Bone marrow (tissue), 2 donors: ENCODE results near the gene HS2ST1.
"Not testable (repeated sequence)": the region's sequence is repeated elsewhere in the genome, so short reads cannot be mapped to it uniquely, and the experiment has no call there.

Source experiments
- DNase-seq, 2 donors: peaks; one replicate each; lab custom pipeline; 2025; lab: John Stamatoyannopoulos, UW

The HS2ST1 gene

GRCh38 chr1:86971778-86972177, 57.3 kb downstream of the HS2ST1 start:
- no peak for DNase-seq

- no peak for DNase-seq
These were observed 57.8 kb downstream of the HS2ST1 start for GRCh38 chr1:86972262-86972661.

GRCh38 chr1:86975993-86976550, 61.6 kb downstream of the HS2ST1 start:
- DNase-seq, result no peak

GRCh38 chr1:86976664-86977063, 62.2 kb downstream of the HS2ST1 start:
- no peak for DNase-seq

GRCh38 chr1:86981482-86982213, 67.2 kb downstream of the HS2ST1 start:
- DNase-seq, result no peak

- DNase-seq, result not testable (repeated sequence)
These were observed 69.2 kb downstream of the HS2ST1 start for GRCh38 chr1:86983677-86984076.

- no peak for DNase-seq
These were observed 73.0 kb downstream of the HS2ST1 start for GRCh38 chr1:86987446-86987845.

- DNase-seq, result no peak
These were observed 74.4 kb downstream of the HS2ST1 start for GRCh38 chr1:86988835-86989234.

GRCh38 chr1:86989690-86990089, 75.3 kb downstream of the HS2ST1 start:
- DNase-seq, result not testable (repeated sequence)

- no peak for DNase-seq
These were observed 76.4 kb downstream of the HS2ST1 start for GRCh38 chr1:86990826-86991225.

- DNase-seq, result no peak
These were observed 77.2 kb downstream of the HS2ST1 start for GRCh38 chr1:86991549-86992186.

- no peak for DNase-seq
These were observed 78.4 kb downstream of the HS2ST1 start for GRCh38 chr1:86992861-86993260.

- DNase-seq, result no peak
These were observed 79.0 kb downstream of the HS2ST1 start for GRCh38 chr1:86993269-86993985.

GRCh38 chr1:86994061-86994460, 79.6 kb downstream of the HS2ST1 start:
- no peak for DNase-seq

GRCh38 chr1:86997538-86997937, 83.1 kb downstream of the HS2ST1 start:
- DNase-seq, result no peak

- no peak for DNase-seq
These were observed 83.8 kb downstream of the HS2ST1 start for GRCh38 chr1:86998280-86998679.

- DNase-seq, result no peak
These were observed 84.3 kb downstream of the HS2ST1 start for GRCh38 chr1:86998727-86999126.

- DNase-seq, result no peak
These were observed 86.0 kb downstream of the HS2ST1 start for GRCh38 chr1:87000460-87000859.

- DNase-seq, result no peak
These were observed 90.4 kb downstream of the HS2ST1 start for GRCh38 chr1:87004857-87005256.

GRCh38 chr1:87007323-87007722, 92.9 kb downstream of the HS2ST1 start:
- no peak for DNase-seq

GRCh38 chr1:87013385-87013784, 99.0 kb downstream of the HS2ST1 start:
- not testable (repeated sequence) for DNase-seq

- DNase-seq, result no peak
These were observed 103.7 kb downstream of the HS2ST1 start for GRCh38 chr1:87017998-87018672.
